AG04450 (cell line): ENCODE data around the gene RNGTT. TPM values are rescaled to one million over a fixed set of nuclear protein-coding genes. Genes with fewer than 3 reads are reported as not detected.

Experiments
- CTCF ChIA-PET: fragments of 300-600, 350-600 bp; formaldehyde crosslinking; extraction: SDS; loops from one replicate; lab custom pipeline; 2022; ENCODE audit warnings: antibody characterized with exemption, inconsistent platforms; lab: Charles Lee
- POLR2A ChIA-PET: fragments of 350-600 bp; formaldehyde crosslinking; extraction: SDS; loops from one replicate; lab custom pipeline; 2021; ENCODE audit warnings: antibody characterized with exemption, inconsistent platforms; lab: Yijun Ruan, JAX
- DNase-seq: peaks from one replicate; pipeline ENCODE4 v3.0.0-alpha.2; 2011; ENCODE audit warnings: low read depth, low spot score
- H3K27ac ChIP-seq: one replicate; pipeline ENCODE4 v1.5.1; 2012; ENCODE audit warnings: low read depth, low read length, control low read depth
- H3K27me3 ChIP-seq: one replicate; pipeline ENCODE4 v1.6.0; 2012; ENCODE audit warnings: low read length; ENCODE audit not compliant: control insufficient read depth, insufficient read depth
- H3K4me3 ChIP-seq: 2 replicates; pipeline ENCODE4 v1.5.1; 2011; ENCODE audit warnings: mild to moderate bottlenecking, low read depth, low read length, control low read depth
- H3K9me3 ChIP-seq: 2 replicates; pipeline ENCODE4 v1.5.1; 2012; ENCODE audit warnings: low read length; ENCODE audit not compliant: control insufficient read depth, insufficient read depth
- CTCF ChIP-seq: IDR thresholded peaks from 2 replicates; pipeline ENCODE4 v1.5.1; 2011; ENCODE audit warnings: low read depth, low read length, control low read depth, inconsistent platforms
- polyA plus RNA-seq: library from polyadenylated mRNA; depleted of rRNA; stranded (reverse); fragments of >200 nt; gene quantifications from 2 replicates; pipeline ENCODE4 v1.2.3, GENCODE V29; 2011

The RNGTT gene
- polyA plus RNA-seq, 1 experiment = 11.2 TPM

- POLR2A ChIA-PET = no interaction called here
Measured at GRCh38 chr6:88574651-88575050, 388.8 kb downstream of the RNGTT start.

GRCh38 chr6:88574031-88574430, 389.4 kb downstream of the RNGTT start:
- ChIA-PET CTCF (no interaction called here), POLR2A (no interaction called here)
- no peaks in the 10 kb centered on the region for H3K27me3 ChIP-seq
- no peak for DNase-seq
- no peaks in the 10 kb centered on the region for H3K9me3 ChIP-seq
- no peak overlapping the region for H3K27ac ChIP-seq
- H3K4me3 ChIP-seq = no peak overlapping the region
- no peak for TF ChIP-seq CTCF

More at GRCh38 chr6:88574651-88575050, 388.8 kb downstream of the RNGTT start:
- no peak for DNase-seq
- Histone ChIP-seq H3K4me3 (no peak overlapping the region), H3K27me3 (no peaks in the 10 kb centered on the region), H3K27ac (no peak overlapping the region), H3K9me3 (no peaks in the 10 kb centered on the region)
- CTCF ChIA-PET = no interaction called here
- no peak for TF ChIP-seq CTCF

GRCh38 chr6:88573561-88573960, 389.9 kb downstream of the RNGTT start:
- TF ChIP-seq CTCF = no peak
- Histone ChIP-seq H3K27ac (no peak overlapping the region), H3K4me3 (no peak overlapping the region), H3K9me3 (no peaks in the 10 kb centered on the region), H3K27me3 (no peaks in the 10 kb centered on the region)
- ChIA-PET CTCF (no interaction called here), POLR2A (no interaction called here)
- DNase-seq = no peak

- ChIA-PET POLR2A (no interaction called here), CTCF (no interaction called here)
- no peaks in the 10 kb centered on the region for H3K27me3 ChIP-seq
Measured at GRCh38 chr6:88572449-88573139, 390.8 kb downstream of the RNGTT start.

More at GRCh38 chr6:88572449-88573139, 390.8 kb downstream of the RNGTT start:
- no peak for TF ChIP-seq CTCF
- Histone ChIP-seq H3K4me3 (no peak overlapping the region), H3K27ac (no peak overlapping the region), H3K9me3 (no peaks in the 10 kb centered on the region)
- no peak for DNase-seq
